KOPT-K1 (cell line): Measurements from ENCODE around the gene ABCF1.
A peak's percentile ranks its signal among the peaks of the same experiment; 100 is the strongest.
"Not testable (repeated sequence)": the region's sequence is repeated elsewhere in the genome, so short reads cannot be mapped to it uniquely, and the experiment has no call there.

Experiments
- H3K27ac ChIP-seq: fragments of 200-600 bp; sonication (generic); 2 replicates; pipeline ENCODE4 v1.5.1; 2016; ENCODE audit warnings: antibody characterized with exemption, mild to moderate bottlenecking, low read depth, low read length; ENCODE audit not compliant: poor library complexity, severe bottlenecking
- H3K36me3 ChIP-seq: fragments of 200-600 bp; sonication (generic); 2 replicates; pipeline ENCODE4 v1.5.1; 2017; ENCODE audit warnings: antibody characterized with exemption, mild to moderate bottlenecking, low read length, moderate library complexity; ENCODE audit not compliant: insufficient read depth
- H3K9me3 ChIP-seq: fragments of 200-600 bp; sonication (generic); 2 replicates; pipeline ENCODE4 v1.5.1; 2017; ENCODE audit warnings: antibody characterized with exemption, low read length, mild to moderate bottlenecking; ENCODE audit not compliant: insufficient read depth, poor library complexity, severe bottlenecking

Gene ABCF1

DNA sequence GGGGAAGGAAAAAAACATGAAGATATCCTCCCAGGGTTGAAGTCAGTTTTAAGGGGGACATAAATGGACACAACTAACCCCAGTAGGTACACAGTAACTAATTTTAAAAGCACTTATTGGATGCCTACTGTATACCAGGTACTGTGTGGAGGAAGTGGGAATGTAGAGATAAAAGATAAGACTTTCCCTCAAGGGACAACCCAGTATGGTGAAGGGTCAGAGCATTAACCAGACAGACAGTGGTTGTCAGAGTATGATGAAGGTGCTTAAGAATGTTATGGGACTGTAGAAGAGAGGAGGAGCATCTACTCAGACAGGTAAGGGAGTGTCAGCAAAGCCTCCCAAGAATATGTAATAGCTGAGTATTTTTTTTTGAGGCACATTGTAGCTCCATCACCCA, 906 bp downstream of the ABCF1 start:
- peaks cover 46% of the 10 kb centered on the region for H3K36me3 ChIP-seq
- H3K27ac ChIP-seq, result peak overlapping the region; percentile 87
- H3K9me3 ChIP-seq, result no peaks in the 10 kb centered on the region

DNA sequence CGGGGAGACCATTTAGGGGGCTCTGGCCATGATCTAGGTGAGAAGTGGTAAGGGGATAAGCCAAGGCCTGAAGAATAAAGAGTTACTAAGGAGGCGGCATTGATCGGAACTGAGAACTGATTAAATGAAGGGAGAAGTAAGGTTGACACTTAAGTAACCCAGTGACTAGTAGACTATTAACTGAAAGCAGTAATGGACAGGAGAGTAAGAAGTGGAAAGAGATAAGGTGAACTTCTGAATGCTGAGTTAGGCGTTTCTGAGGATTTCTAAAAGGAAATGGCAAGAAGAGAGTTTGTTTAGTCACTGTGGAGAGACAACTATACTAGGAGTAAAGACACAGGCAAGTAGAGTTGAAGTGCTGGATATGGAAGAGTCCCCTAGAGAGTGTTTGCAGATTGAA, 1.9 kb downstream of the ABCF1 start:
- H3K9me3 ChIP-seq, result no peaks in the 10 kb centered on the region

DNA sequence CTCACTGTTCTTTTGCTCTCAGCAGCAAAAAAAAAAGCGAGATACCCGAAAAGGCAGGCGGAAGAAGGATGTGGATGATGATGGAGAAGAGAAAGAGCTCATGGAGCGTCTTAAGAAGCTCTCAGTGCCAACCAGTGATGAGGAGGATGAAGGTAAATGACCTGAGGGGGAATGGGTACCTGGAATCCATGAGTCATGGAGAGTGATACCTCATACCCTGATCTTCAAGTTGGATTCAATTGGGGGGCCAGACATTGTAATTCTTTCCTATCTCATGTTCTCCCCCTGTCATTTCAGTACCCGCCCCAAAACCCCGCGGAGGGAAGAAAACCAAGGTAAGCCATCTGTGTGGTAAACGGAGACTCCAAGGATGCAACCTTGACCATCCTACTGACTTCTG, 6.8 kb downstream of the ABCF1 start:
- Histone ChIP-seq H3K27ac (no peak overlapping the region), H3K9me3 (no peaks in the 10 kb centered on the region), H3K36me3 (peaks cover 96% of the 10 kb centered on the region)

More for the DNA sequence above, 1.9 kb downstream of the ABCF1 start:
- peak overlapping the region; percentile 7 for H3K27ac ChIP-seq
- peaks cover 56% of the 10 kb centered on the region for H3K36me3 ChIP-seq

DNA sequence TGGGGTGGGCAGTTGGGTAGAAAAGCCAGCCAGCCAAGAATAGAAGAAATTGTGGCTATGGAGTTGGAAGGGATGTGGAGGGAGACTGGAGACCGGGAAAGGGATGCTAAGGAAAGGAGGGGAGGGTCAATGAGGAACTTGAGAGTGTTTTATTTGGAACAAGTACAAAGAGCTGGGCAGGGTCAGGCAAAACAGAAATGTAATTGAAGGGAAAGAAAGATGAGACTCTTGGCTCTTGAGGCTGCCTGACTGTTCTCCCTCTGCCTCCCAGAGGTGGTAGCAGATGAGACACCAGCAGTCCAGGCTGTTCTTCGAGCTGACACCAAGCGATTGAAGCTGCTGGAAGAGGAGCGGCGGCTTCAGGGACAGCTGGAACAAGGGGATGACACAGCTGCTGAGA, 12.7 kb downstream of the ABCF1 start:
- Histone ChIP-seq H3K36me3 (peaks cover 99% of the 10 kb centered on the region), H3K27ac (no peak overlapping the region), H3K9me3 (no peaks in the 10 kb centered on the region)

GRCh38 chr6:30589754-30590358, 18.6 kb downstream of the ABCF1 start:
- H3K9me3 ChIP-seq, result no peaks in the 10 kb centered on the region
- no peak overlapping the region for H3K27ac ChIP-seq
- peaks cover 100% of the 10 kb centered on the region for H3K36me3 ChIP-seq

GRCh38 chr6:30590509-30590908, 19.3 kb downstream of the ABCF1 start:
- H3K27ac ChIP-seq, result no peak overlapping the region
- H3K9me3 ChIP-seq, result no peaks in the 10 kb centered on the region
- H3K36me3 ChIP-seq, result peaks cover 100% of the 10 kb centered on the region

- Histone ChIP-seq H3K27ac (no peak overlapping the region), H3K36me3 (peaks cover 99% of the 10 kb centered on the region), H3K9me3 (no peaks in the 10 kb centered on the region)
Observed at GRCh38 chr6:30591008-30591407, 19.8 kb downstream of the ABCF1 start.

- Histone ChIP-seq H3K9me3 (no peaks in the 10 kb centered on the region), H3K36me3 (peaks cover 92% of the 10 kb centered on the region), H3K27ac (no peak overlapping the region)
Observed at GRCh38 chr6:30592287-30592686, 21.0 kb downstream of the ABCF1 start.

DNA sequence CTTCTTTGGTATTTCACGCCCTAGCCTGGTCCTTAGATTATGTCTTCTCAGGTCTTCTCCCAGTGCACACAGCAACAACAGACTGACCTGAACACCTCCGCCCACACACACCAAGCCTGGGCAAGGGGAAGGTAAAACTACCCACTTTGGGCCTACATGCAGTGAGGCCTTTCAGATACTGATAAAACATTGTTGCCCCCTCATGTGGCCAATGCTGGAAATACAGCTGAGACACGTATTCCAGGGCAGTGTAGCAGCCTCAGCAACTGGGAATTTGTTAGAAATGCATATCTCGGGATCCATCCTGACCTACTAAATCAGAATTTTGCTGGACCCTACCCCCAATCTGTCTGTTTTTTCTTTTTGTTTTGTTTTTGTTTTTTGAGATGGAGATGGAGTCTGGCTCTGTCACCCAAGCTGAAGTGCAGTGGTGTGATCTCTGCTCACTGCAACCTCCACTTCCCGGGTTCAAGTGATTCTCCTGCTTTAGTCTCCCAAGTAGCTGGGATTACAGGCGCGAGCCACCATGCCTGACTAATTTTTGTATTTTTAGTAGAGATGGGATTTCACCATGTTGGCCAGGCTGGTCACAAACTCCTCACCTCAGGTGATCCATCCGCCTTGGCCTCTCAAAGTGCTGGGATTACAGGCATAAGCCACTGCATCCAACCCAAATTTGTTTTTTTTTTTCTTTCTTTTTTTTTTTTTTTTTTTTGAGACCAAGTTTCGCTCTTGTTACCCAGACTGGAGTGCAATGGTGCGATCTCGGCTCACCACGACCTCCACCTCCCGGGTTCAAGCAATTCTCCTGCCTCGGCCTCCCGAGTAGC, 26.3 kb downstream of the ABCF1 start:
- H3K9me3 ChIP-seq, result not testable (repeated sequence)
- Histone ChIP-seq H3K36me3 (peaks cover 91% of the 10 kb centered on the region), H3K27ac (peak overlapping the region; percentile 94)

GRCh38 chr6:30598912-30599624, 27.8 kb downstream of the ABCF1 start:
- Histone ChIP-seq H3K36me3 (peaks cover 91% of the 10 kb centered on the region), H3K9me3 (no peaks in the 10 kb centered on the region), H3K27ac (peak overlapping the region; percentile 94)

GRCh38 chr6:30599625-30600324, 28.5 kb downstream of the ABCF1 start:
- Histone ChIP-seq H3K27ac (peak overlapping the region; percentile 94), H3K9me3 (no peaks in the 10 kb centered on the region), H3K36me3 (peaks cover 91% of the 10 kb centered on the region)

- Histone ChIP-seq H3K36me3 (peaks cover 91% of the 10 kb centered on the region), H3K27ac (peak overlapping the region; percentile 94), H3K9me3 (no peaks in the 10 kb centered on the region)
Observed at GRCh38 chr6:30600451-30600961, 29.3 kb downstream of the ABCF1 start.

GRCh38 chr6:30601436-30601814, 30.2 kb downstream of the ABCF1 start:
- peaks cover 96% of the 10 kb centered on the region for H3K36me3 ChIP-seq
- no peaks in the 10 kb centered on the region for H3K9me3 ChIP-seq
- H3K27ac ChIP-seq, result peak overlapping the region; percentile 94

GRCh38 chr6:30601815-30602641, 30.8 kb downstream of the ABCF1 start:
- H3K9me3 ChIP-seq, result no peaks in the 10 kb centered on the region
- H3K27ac ChIP-seq, result peak overlapping the region; percentile 94
- H3K36me3 ChIP-seq, result peaks cover 99% of the 10 kb centered on the region
